HCT116 (cell line): ENCODE results near the gene HUNK. TPM values are rescaled to one million over a fixed set of nuclear protein-coding genes. Genes with fewer than 3 reads are reported as not detected.

Source experiments
- ATAC-seq: fragments of 200-7000 bp; cut with Tn5 transposase; 2 replicates; pipeline ENCODE4 v1.9.1; 2020; ENCODE audit warnings: mild to moderate bottlenecking, moderate library complexity
- BruUV-seq: library from RNA; stranded (reverse); fragments of 400-500 nt; replicated peaks from 2 replicates; lab custom pipeline; 2021; lab: Mats Ljungman, UMichigan
- CTCF ChIA-PET: fragments of 300-600 bp; sonication (Branson Sonifier 250); formaldehyde crosslinking; loops from one replicate; lab custom pipeline; 2021; ENCODE audit warnings: antibody characterized with exemption; lab: Charles Lee
- POLR2A ChIA-PET: fragments of 300-600, 350-600 bp; sonication (Branson Sonifier 250); formaldehyde crosslinking; loops from one replicate; lab custom pipeline; 2021; ENCODE audit warnings: antibody characterized with exemption; lab: Charles Lee
- RAD21 ChIA-PET, 2 experiments: fragments of 300-600 bp; sonication (Branson Sonifier 250); formaldehyde crosslinking; loops; one replicate each; lab custom pipeline; 2023; ENCODE audit warnings: low total read pairs in 2 of 2; ENCODE audit not compliant: uncharacterized antibody in 2 of 2, unreplicated experiment in 2 of 2, low non-redundant PET in 1 of 2; lab: Charles Lee
- DNase-seq: peaks from one replicate; pipeline ENCODE4 v3.0.0-alpha.2; 2010; ENCODE audit warnings: low read depth, low spot score
- H2AFZ ChIP-seq: fragments of 200-600 bp; shearing (Covaris generic), sonication (generic); 2 replicates; pipeline ENCODE4 v1.6.1; 2017; ENCODE audit warnings: low read depth, mixed run types, mixed read lengths, antibody characterized with exemption, low read length; ENCODE audit not compliant: poor library complexity, severe bottlenecking
- H3K27ac ChIP-seq: 2 replicates; pipeline ENCODE4 v1.5.1; 2012; ENCODE audit warnings: low read depth, low read length
- H3K27me3 ChIP-seq: fragments of 200-600 bp; sonication (generic); 2 replicates; pipeline ENCODE4 v1.6.1; 2016; ENCODE audit warnings: mixed run types, low read length, mixed read lengths; ENCODE audit not compliant: insufficient read depth
- H3K36me3 ChIP-seq, 2 experiments: fragments of 200-500 bp in 1 of 2; fragments of 200-600 bp in 1 of 2; sonication (Bioruptor generic) in 1 of 2; sonication (generic) in 1 of 2; 2 replicates each; pipeline versions ENCODE4 v1.5.1 to v1.6.1; 2014 to 2016; ENCODE audit warnings: low read length in 2 of 2, inconsistent platforms in 1 of 2, mixed read lengths in 1 of 2, mixed run types in 1 of 2; ENCODE audit not compliant: insufficient read depth in 2 of 2, control insufficient read depth in 1 of 2
- H3K4me1 ChIP-seq, 2 experiments: fragments of 200-600 bp in 1 of 2; sonication (generic) in 1 of 2; 2 replicates each; pipeline versions ENCODE4 v1.5.1 to v1.6.1; 2012 to 2017; ENCODE audit warnings: low read length in 2 of 2, inconsistent platforms in 1 of 2, mild to moderate bottlenecking in 1 of 2, mixed read lengths in 1 of 2, mixed run types in 1 of 2, moderate library complexity in 1 of 2; ENCODE audit not compliant: insufficient read depth in 2 of 2, control insufficient read depth in 1 of 2
- H3K4me2 ChIP-seq: fragments of 200-600 bp; sonication (generic); 2 replicates; pipeline ENCODE4 v1.6.1; 2017; ENCODE audit warnings: mixed run types, low read length, mixed read lengths
- H3K4me3 ChIP-seq, 2 experiments: fragments of 200-600 bp in 1 of 2; sonication (generic) in 1 of 2; replicated peaks in 1 of 2; 2 replicates each; pipeline ENCODE4 v1.5.1; 2011 to 2016; ENCODE audit warnings: low read length in 2 of 2, control low read depth in 1 of 2, low read depth in 1 of 2, mild to moderate bottlenecking in 1 of 2, mixed read lengths in 1 of 2, mixed run types in 1 of 2
- H3K79me2 ChIP-seq: fragments of 200-600 bp; sonication (generic); 2 replicates; pipeline ENCODE4 v1.6.1; 2017; ENCODE audit warnings: mild to moderate bottlenecking, mixed run types, low read length, moderate library complexity, mixed read lengths; ENCODE audit not compliant: insufficient read depth
- H3K9ac ChIP-seq: fragments of 200-600 bp; sonication (generic); 2 replicates; pipeline ENCODE4 v1.6.1; 2016; ENCODE audit warnings: low read length, mixed read lengths
- H3K9me2 ChIP-seq: fragments of 200-600 bp; sonication (generic), shearing (Covaris generic); 2 replicates; pipeline ENCODE4 v1.6.1; 2017; ENCODE audit warnings: mixed run types, mild to moderate bottlenecking, moderate library complexity; ENCODE audit not compliant: insufficient read depth
- H3K9me3 ChIP-seq, 2 experiments: fragments of 200-500 bp in 1 of 2; fragments of 200-600 bp in 1 of 2; sonication (Bioruptor generic) in 1 of 2; sonication (generic) in 1 of 2; 2 replicates each; pipeline ENCODE4 v1.6.1; 2014 to 2017; ENCODE audit warnings: low read length in 2 of 2, mixed read lengths in 2 of 2, inconsistent platforms in 1 of 2, low read depth in 1 of 2, mild to moderate bottlenecking in 1 of 2, mixed run types in 1 of 2, moderate library complexity in 1 of 2; ENCODE audit not compliant: control insufficient read depth in 1 of 2, insufficient read depth in 1 of 2
- H4K20me1 ChIP-seq: fragments of 200-600 bp; sonication (generic), shearing (Covaris generic); 2 replicates; pipeline ENCODE4 v1.6.1; 2017; ENCODE audit warnings: mixed run types, mild to moderate bottlenecking, moderate library complexity; ENCODE audit not compliant: insufficient read depth
- CEBPB ChIP-seq: IDR thresholded peaks from 2 replicates; pipeline ENCODE4 v1.6.1; 2012; ENCODE audit warnings: low read depth
- EZH2 ChIP-seq: fragments of 200-600 bp; sonication (generic); IDR thresholded peaks from 2 replicates; pipeline ENCODE4 v1.6.1; 2017; ENCODE audit warnings: antibody characterized with exemption, mixed run types
- EZH2phosphoT487 ChIP-seq: fragments of 200-600 bp; IDR thresholded peaks from 2 replicates; pipeline ENCODE4 v1.6.1; 2018; ENCODE audit warnings: antibody characterized with exemption, borderline replicate concordance
- JUND ChIP-seq: IDR thresholded peaks from 2 replicates; pipeline ENCODE4 v1.6.1; 2012
- POLR2A ChIP-seq: IDR thresholded peaks from 2 replicates; pipeline ENCODE4 v1.7.0; 2011; ENCODE audit warnings: borderline replicate concordance; ENCODE audit not compliant: insufficient read depth, insufficient read length; ENCODE audit errors: extremely low read depth
- REST ChIP-seq: IDR thresholded peaks from 2 replicates; pipeline ENCODE4 v1.6.1; 2012; ENCODE audit warnings: low read depth
- YY1 ChIP-seq: IDR thresholded peaks from 2 replicates; pipeline ENCODE4 v1.6.1; 2011; ENCODE audit warnings: low read length, low read depth, moderate library complexity, mild to moderate bottlenecking; ENCODE audit not compliant: insufficient replicate concordance; ENCODE audit errors: extremely low read depth
- ZFX ChIP-seq: fragments of 450-650 bp; IDR thresholded peaks from 2 replicates; pipeline ENCODE4 v1.6.1; 2017
- ZNF274 ChIP-seq: fragments of 200-500 bp; sonication (Bioruptor generic); IDR thresholded peaks from 2 replicates; pipeline ENCODE4 v1.6.1; 2014; ENCODE audit warnings: mild to moderate bottlenecking, low read depth, low read length, inconsistent platforms
- intact Hi-C: fragments of 100-400 bp; cut with micrococcal nuclease; formaldehyde crosslinking; loops from 2 replicates; pipeline ENCODE4 v1.10.0; 2022
- total RNA-seq: library from RNA; stranded (reverse); gene quantifications from one replicate; pipeline ENCODE4 v1.2.1, GENCODE V29; 2021; ENCODE audit not compliant: unreplicated experiment

Gene HUNK
- total RNA-seq, 1 experiment from 2014 or later, result not detected

DNA sequence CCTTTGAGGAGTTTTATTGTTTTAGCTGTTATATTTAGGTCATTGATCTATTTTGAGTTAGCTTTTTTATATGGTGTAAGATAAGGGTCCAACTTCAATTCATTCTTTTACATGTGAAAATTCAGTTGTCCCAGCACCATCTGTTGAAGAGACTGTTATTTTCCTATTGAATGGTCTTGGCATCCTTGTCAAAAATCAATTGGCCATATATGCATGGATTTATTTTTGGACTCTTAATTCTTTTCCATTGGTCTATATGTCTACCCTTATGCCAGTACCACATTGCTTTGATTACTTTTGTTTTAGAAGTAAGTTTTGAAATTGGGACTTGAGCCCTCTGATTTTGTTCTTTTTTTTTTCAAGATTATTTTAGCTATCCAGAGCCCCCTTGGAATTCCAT, 35.8 kb upstream of the HUNK start:
- H3K4me3 ChIP-seq, result no peak overlapping the region
- ChIA-PET RAD21 (no interaction called here), POLR2A (no interaction called here), CTCF (no interaction called here)
- H3K9ac ChIP-seq, result no peak overlapping the region
- no peaks in the 10 kb centered on the region for H3K36me3 ChIP-seq
- ATAC-seq (no peak), DNase-seq (no peak)
- TF ChIP-seq JUND (no peak), ZFX (no peak), EZH2 (no peak), YY1 (no peak), POLR2A (no peak), CEBPB (no peak), REST (no peak), ZNF274 (no peak), EZH2phosphoT487 (no peak)
- no peaks in the 10 kb centered on the region for H3K4me1 ChIP-seq
- H2AFZ ChIP-seq, result no peak overlapping the region
- no peaks in the 10 kb centered on the region for H3K79me2 ChIP-seq
- intact Hi-C loops, result no loop called here
- H3K27me3 ChIP-seq, result peaks cover 41% of the 10 kb centered on the region
- no peak overlapping the region for H3K27ac ChIP-seq
- H3K9me3 ChIP-seq, result no peaks in the 10 kb centered on the region
- H4K20me1 ChIP-seq, result no peaks in the 10 kb centered on the region
- no peak overlapping the region for H3K4me2 ChIP-seq
- H3K9me2 ChIP-seq, result no peaks in the 10 kb centered on the region
- no TSS peak for BruUV-seq
